Measurements from ENCODE around the gene FAM200A. TPM values are rescaled to one million over a fixed set of nuclear protein-coding genes. Genes with fewer than 3 reads are reported as not detected.
"Not testable (repeated sequence)": the region's sequence is repeated elsewhere in the genome, so short reads cannot be mapped to it uniquely, and the experiment has no call there.

The FAM200A gene
- polyA plus RNA-seq, 12 donors, result 9.3 to 12.2 (median 10.5) TPM; not detected in 1

DNA sequence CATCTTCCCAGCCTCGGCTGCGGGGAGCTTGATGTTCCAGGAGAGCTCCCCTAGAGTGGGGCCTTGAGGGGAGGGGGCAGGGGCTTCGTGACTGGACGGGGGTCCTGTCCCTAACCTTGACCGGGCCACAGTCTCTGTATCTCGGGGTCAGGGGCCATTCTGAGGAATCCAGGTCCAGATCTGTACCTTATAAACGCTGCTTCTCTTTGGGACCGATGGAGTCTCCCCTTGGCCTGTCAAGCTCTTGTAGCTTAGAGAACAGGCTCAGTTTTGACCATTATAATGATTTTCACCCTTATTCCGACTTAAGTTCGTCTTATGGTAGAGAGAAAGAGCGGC lies 46.6 kb downstream of the FAM200A start:
- DNase-seq, result no peak

DNA sequence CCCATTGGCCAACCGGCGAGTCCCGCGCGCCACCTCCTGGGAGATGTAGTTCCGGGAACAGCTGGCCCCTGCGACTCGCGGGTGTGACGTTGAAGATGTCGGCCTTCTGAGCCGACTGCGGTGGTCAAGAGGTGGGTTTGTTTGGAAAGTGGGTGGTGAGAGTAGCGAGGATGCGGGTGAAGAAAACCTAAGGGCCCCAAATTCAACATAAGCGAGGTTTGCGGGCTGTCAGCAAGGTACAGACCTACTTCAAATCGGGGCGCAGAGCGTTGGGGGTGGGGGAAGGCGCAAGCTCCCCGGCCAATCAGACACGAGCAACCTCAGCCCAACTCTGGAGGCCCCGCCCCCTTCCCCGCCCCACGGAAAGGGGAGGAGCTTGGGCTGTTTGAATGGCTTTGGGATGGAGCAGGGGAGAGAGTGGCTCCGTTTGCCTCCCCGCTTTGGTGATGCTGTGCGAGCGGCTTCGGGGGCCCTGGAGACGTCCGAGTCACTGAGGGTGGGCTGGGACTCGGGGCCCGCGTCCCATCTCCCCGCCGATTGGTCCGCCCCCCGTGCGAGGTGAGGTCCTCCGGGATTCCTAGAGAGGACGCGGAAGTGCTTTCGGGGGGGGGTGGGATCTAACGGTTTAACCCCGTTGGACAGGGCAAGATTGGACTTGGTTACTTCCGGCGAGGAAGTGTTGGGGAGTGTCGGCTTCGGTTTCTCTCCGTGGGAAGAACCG lies 47.2 kb downstream of the FAM200A start, which contains the start of gene ZKSCAN5:
Gene ZKSCAN5, plus strand, starts transcription at position 60 of the 721 bp plus-strand sequence. CDS start 1,383 bp downstream, outside the sequence.
- DNase-seq, result peak; percentile 98

DNA sequence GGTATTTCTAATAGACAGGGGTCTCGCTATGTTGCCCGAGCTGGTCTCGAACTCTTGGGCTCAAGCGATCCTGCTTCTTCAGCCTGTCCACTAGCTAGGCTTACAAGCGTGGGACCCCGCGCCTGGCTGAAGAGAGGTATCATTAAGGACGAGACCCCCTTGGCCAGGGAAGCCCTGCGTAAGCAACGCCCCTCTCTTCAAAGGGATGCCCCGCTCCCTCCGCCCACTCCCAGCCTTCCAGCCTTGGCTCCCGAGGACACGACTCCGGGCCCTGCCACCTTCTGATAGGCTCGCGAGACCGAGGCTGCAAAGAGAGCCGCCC lies 47.7 kb downstream of the FAM200A start:
- DNase-seq, result no peak

DNA sequence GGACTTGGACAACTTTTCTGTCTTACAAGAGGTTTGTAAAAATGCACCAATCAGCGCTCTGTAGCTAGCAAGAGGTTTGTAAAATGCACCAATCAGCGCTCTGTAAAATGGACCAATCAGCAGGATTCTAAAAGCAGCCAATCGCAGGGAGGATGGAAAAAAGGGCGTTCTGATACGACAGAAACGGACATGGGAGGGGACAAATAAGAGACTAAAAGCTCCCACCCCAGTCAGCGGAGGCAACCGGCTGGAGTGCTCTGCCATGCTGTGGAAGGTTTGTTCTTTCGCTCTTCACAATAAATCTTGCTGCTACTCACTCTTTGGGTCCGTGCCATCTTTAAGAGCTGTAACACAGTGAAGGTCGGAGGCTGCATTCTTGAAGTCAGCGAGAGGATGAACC lies 50.7 kb downstream of the FAM200A start:
- not testable (repeated sequence) for DNase-seq

DNA sequence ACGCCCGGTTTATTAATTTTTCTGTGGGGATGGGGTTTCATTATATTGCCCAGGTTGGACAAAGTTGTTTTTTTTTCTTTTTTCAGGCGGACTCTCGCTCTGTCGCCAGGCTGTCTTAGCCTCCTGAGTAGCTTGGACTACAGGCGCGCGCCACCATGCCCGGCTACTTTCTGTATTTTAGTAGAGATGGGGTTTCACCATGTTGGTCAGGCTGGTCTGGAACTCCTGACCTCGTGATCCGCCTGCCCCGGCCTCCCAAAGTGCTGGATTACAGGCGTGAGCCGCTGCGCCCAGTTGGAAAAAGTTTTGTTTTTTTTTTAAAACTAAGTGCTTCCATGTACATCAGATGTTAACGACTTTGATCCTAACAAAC lies 51.3 kb downstream of the FAM200A start:
- no peak for DNase-seq

DNA sequence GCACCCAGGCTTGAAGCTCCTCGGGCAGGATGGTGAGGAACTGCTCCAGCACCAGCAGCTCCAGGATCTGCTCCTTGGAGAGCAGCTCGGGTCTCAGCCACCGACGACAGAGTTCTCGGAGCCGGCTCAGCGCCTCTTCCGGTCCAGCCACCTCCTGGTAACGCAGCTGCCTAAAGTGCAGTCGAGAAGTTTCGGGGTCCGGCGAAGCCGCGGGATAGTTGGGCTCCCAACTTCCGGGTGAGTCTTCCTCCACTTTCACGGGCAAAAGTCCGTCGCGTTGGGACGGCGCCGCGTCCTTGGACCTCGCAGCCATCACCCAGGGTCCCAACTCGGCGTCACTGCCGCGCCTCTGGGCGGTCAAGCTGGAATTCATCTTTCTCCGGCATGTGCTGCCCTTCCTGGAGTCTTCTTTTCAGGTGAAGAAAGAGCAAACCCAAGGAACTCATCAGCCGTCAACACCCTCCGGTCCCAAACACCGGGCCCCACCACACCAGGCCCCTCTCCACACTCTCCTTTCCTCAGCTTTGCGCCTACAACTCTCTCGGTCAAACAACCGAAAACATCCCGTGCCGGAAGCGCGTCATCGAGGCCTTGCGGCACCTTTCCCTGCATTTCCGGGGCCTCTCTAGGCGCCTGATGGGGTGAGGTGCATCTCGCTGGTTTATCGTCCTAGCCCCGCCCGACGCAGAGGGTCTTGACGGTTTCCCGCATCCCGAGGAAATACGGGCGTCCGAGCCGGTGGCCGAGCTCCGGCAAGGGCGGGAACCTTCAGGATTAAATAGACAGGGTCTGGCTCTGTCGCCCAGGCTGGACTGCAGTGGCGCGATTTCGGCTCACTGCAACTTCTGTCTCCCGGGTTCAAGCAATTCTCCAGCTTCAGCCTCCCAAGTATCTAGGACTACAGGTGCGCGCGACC lies 51.9 kb downstream of the FAM200A start, which contains the start of gene ZNF394:
Gene ZNF394, minus strand, starts transcription at position 561 of the 916 bp plus-strand sequence. Its CDS starts 188 bp downstream, at position 373.
- DNase-seq, result peak; percentile 94

DNA sequence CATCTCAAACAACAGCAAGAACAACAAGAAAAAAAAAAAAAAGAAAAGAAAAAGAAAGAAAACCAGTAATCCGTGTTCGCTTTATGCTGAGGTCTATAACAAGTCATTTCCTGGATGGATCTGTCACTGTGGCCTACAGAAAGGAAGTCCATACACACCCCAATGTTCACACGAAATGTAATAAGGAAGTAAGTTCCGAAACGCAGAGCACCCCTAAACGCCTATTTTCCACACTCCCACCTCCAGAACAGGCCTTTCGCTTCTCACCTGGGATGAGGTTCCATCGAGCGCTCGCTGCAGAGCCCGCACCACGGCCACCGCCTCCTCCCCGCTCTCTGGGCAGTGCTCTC lies 52.6 kb downstream of the FAM200A start:
- peak; percentile 7 for DNase-seq

DNA sequence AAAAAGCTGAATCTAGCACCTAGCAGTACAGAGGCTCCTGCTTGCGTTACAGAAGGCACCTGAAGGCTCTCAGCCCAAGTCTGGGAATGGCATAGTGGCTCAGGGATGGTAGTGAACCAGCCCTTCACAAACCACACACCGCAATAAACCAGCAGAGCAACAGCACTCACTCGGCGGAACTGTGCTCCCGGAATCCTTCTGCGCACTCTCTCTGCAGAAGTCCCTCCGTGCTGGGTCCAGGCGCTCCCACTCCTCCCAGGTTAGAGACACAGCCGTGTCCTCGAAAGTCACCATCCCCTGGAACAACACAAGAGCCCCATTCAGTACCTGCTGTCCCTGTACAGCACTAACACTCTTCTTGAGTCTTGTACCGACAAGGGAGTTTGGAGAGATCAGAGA lies 53.4 kb downstream of the FAM200A start:
- DNase-seq, result no peak

DNA sequence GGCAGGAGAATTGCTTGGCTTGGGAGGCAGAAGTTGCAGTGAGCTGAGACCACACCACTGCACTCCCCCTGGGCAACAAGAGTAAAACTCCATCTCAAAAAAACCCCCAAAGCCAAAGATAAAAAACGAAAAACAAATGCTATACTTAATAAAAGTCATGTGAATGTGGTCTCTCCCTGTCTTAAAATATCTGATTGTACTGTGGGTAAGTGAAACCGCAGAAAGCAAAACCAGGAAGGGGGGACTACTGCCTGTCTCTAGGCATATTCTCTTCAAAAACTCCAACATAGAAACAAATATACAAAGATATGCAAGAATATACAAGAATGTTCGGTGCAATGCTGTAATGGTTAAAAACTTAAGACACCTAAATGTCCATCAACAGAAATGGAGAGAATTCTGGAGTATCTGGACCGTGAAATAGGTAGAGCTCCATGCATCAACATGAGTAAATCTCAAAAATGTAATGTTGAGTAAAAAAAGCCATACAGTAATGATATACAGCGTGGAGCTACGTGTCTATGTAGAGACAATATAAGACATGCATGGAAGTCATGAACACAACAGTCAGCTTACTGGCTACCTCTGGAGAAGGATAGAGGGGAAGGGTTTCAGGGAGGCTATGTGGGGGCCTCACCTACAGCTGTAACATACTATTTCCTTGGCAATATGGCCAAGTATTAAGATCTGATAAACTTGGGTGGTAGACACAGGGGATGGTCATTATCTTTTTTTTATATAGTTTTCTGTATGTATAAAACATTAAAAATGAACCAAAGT lies 54.0 kb downstream of the FAM200A start:
- no peak for DNase-seq

Other genes starting within 250 kb of the FAM200A start
- gene ARPC1A, start 226.2 kb downstream of the FAM200A start, polyA plus RNA-seq (ENCODE audit: insufficient read length in 12 of 12), result 10 to 100 TPM in 11 of 12 donors, not detected in 1; 46.1 to 84.0 (median 69.8) TPM
- 10 to 100 TPM in 11 of 12 donors, not detected in 1; 26.8 to 69.4 (median 38.6) TPM for gene ARPC1B, start 177.4 kb downstream of the FAM200A start, polyA plus RNA-seq (ENCODE audit: insufficient read length in 12 of 12)
- gene PDAP1, start 143.5 kb downstream of the FAM200A start, polyA plus RNA-seq (ENCODE audit: insufficient read length in 12 of 12), result 100 to 1,000 TPM in 8 of 12 donors, 10 to 100 TPM in 3, not detected in 1; 89.0 to 139 (median 109) TPM
- 100 to 1,000 TPM in 2 of 12 donors, 10 to 100 TPM in 9, not detected in 1; 72.5 to 139 (median 77.8) TPM for gene BUD31, start 143.1 kb downstream of the FAM200A start, polyA plus RNA-seq (ENCODE audit: insufficient read length in 12 of 12)
- gene PTCD1, start 113.3 kb downstream of the FAM200A start, polyA plus RNA-seq (ENCODE audit: insufficient read length in 12 of 12), result 1 to 10 TPM in 11 of 12 donors, not detected in 1; 2.2 to 7.4 (median 3.7) TPM
- 10 to 100 TPM in 11 of 12 donors, not detected in 1; 23.4 to 46.9 (median 31.5) TPM for gene CPSF4, start 113.2 kb downstream of the FAM200A start, polyA plus RNA-seq (ENCODE audit: insufficient read length in 12 of 12)
- 100 to 1,000 TPM in 11 of 12 donors, not detected in 1; 332 to 597 (median 369) TPM for gene ATP5MF, start 85.9 kb downstream of the FAM200A start, polyA plus RNA-seq (ENCODE audit: insufficient read length in 12 of 12)
- gene ZNF789, start 79.2 kb downstream of the FAM200A start, polyA plus RNA-seq (ENCODE audit: insufficient read length in 12 of 12), result 10 to 100 TPM in 11 of 12 donors, not detected in 1; 15.6 to 59.2 (median 30.3) TPM
- gene ZNF394, start 51.8 kb downstream of the FAM200A start, polyA plus RNA-seq (ENCODE audit: insufficient read length in 12 of 12), result 10 to 100 TPM in 5 of 12 donors, 1 to 10 TPM in 6, not detected in 1; 8.2 to 47.3 (median 9.8) TPM
- gene ZKSCAN5, start 47.5 kb downstream of the FAM200A start, polyA plus RNA-seq (ENCODE audit: insufficient read length in 12 of 12), result 10 to 100 TPM in 9 of 12 donors, 1 to 10 TPM in 2, not detected in 1; 7.0 to 12.1 (median 11.1) TPM
- 10 to 100 TPM in 11 of 12 donors, not detected in 1; 34.5 to 84.8 (median 45.2) TPM for gene ZNF655, start 6.5 kb upstream of the FAM200A start, polyA plus RNA-seq (ENCODE audit: insufficient read length in 12 of 12)
- gene TMEM225B, start 46.2 kb upstream of the FAM200A start, polyA plus RNA-seq (ENCODE audit: insufficient read length in 12 of 12), result 1 to 10 TPM in 1 of 12 donors, under 1 TPM in 8, not detected in 3; 0.42 to 1.0 (median 0.87) TPM
- gene ZSCAN25, start 64.8 kb upstream of the FAM200A start, polyA plus RNA-seq (ENCODE audit: insufficient read length in 12 of 12), result 10 to 100 TPM in 10 of 12 donors, 1 to 10 TPM in 1, not detected in 1; 9.9 to 26.8 (median 11.0) TPM
- gene CYP3A5, start 127.9 kb upstream of the FAM200A start, polyA plus RNA-seq (ENCODE audit: insufficient read length in 12 of 12), result 10 to 100 TPM in 1 of 12 donors, 1 to 10 TPM in 7, under 1 TPM in 3, not detected in 1; 0.68 to 14.2 (median 1.4) TPM
- gene CYP3A7, start 183.1 kb upstream of the FAM200A start, polyA plus RNA-seq (ENCODE audit: insufficient read length in 12 of 12), result 1 to 10 TPM in 4 of 12 donors, under 1 TPM in 5, not detected in 3; 0.24 to 9.4 (median 0.95) TPM
- gene CYP3A4, start 232.1 kb upstream of the FAM200A start, polyA plus RNA-seq (ENCODE audit: insufficient read length in 12 of 12), result under 1 TPM in 7 of 12 donors, not detected in 5; 0.08 to 0.33 (median 0.15) TPM